ENCODE measurements around the gene DPP6. TPM values are rescaled to one million over a fixed set of nuclear protein-coding genes. Genes with fewer than 3 reads are reported as not detected.
"Not testable (repeated sequence)": the region's sequence is repeated elsewhere in the genome, so short reads cannot be mapped to it uniquely, and the experiment has no call there.

The DPP6 gene
- total RNA-seq, 2 experiments from 2014 or later = not detected

GRCh38 chr7:154676422-154677073 lies 624.4 kb downstream of the DPP6 start:
- Mint-ChIP-seq H3K27ac (no peak overlapping the region), H3K9me3 (no peaks in the 10 kb centered on the region), H3K4me1 (ENCODE audit: low read depth) (no peaks in the 10 kb centered on the region), H3K4me3 (no peak overlapping the region), H3K27me3 (no peaks in the 10 kb centered on the region), H3K36me3 (ENCODE audit: low read depth) (no peaks in the 10 kb centered on the region)
- intact Hi-C loops (cut with DNase I, micrococcal nuclease) = no loop called here
- Histone ChIP-seq H3K27me3 (ENCODE audit: control insufficient read depth in 1 of 2, insufficient read depth in 2 of 2, low read length in 2 of 2) (no peaks in the 10 kb centered on the region), H3K27ac (ENCODE audit: low read depth in 1 of 2, low read length in 2 of 2) (no peak overlapping the region), H3K4me3 (ENCODE audit: low read length) (no peak overlapping the region), H3K4me1 (ENCODE audit: insufficient read depth, low read length) (no peaks in the 10 kb centered on the region), H3K36me3 (ENCODE audit: insufficient read depth, low read length) (no peaks in the 10 kb centered on the region), H3K9me3 (ENCODE audit: control insufficient read depth in 1 of 2, insufficient read depth in 1 of 2, low read length in 2 of 2) (peaks cover 0 to 25% of the 10 kb centered on the region in 2 experiments)
- TF ChIP-seq, protein P1, sequence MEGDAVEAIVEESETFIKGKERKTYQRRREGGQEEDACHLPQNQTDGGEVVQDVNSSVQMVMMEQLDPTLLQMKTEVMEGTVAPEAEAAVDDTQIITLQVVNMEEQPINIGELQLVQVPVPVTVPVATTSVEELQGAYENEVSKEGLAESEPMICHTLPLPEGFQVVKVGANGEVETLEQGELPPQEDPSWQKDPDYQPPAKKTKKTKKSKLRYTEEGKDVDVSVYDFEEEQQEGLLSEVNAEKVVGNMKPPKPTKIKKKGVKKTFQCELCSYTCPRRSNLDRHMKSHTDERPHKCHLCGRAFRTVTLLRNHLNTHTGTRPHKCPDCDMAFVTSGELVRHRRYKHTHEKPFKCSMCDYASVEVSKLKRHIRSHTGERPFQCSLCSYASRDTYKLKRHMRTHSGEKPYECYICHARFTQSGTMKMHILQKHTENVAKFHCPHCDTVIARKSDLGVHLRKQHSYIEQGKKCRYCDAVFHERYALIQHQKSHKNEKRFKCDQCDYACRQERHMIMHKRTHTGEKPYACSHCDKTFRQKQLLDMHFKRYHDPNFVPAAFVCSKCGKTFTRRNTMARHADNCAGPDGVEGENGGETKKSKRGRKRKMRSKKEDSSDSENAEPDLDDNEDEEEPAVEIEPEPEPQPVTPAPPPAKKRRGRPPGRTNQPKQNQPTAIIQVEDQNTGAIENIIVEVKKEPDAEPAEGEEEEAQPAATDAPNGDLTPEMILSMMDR (IDR thresholded peaks at IDR 0.05) = no peak
- POLR2A ChIA-PET = no interaction called here
- CTCF ChIA-PET = no interaction called here
- no peak for DNase-seq
- ATAC-seq (ENCODE audit: poor library complexity) = no peak

GRCh38 chr7:154677454-154677853 lies 625.3 kb downstream of the DPP6 start:
- ATAC-seq (ENCODE audit: poor library complexity) = no peak
- ChIA-PET POLR2A (no interaction called here), CTCF (no interaction called here)
- H3K4me1 Mint-ChIP-seq (ENCODE audit: low read depth) = no peaks in the 10 kb centered on the region
- H3K27ac Mint-ChIP-seq = no peak overlapping the region
- no peaks in the 10 kb centered on the region for H3K36me3 Mint-ChIP-seq (ENCODE audit: low read depth)
- H3K4me3 Mint-ChIP-seq = no peak overlapping the region
- intact Hi-C loops (cut with DNase I, micrococcal nuclease) = no loop called here
- Histone ChIP-seq H3K36me3 (ENCODE audit: insufficient read depth, low read length) (no peaks in the 10 kb centered on the region), H3K4me1 (ENCODE audit: insufficient read depth, low read length) (no peaks in the 10 kb centered on the region), H3K27me3 (ENCODE audit: control insufficient read depth in 1 of 2, insufficient read depth in 2 of 2, low read length in 2 of 2) (no peaks in the 10 kb centered on the region), H3K27ac (ENCODE audit: low read depth in 1 of 2, low read length in 2 of 2) (no peak overlapping the region), H3K4me3 (ENCODE audit: low read length) (no peak overlapping the region), H3K9me3 (ENCODE audit: control insufficient read depth in 1 of 2, insufficient read depth in 1 of 2, low read length in 2 of 2) (peaks cover 0 to 25% of the 10 kb centered on the region in 2 experiments)
- no peaks in the 10 kb centered on the region for H3K9me3 Mint-ChIP-seq
- TF ChIP-seq, protein P1 (IDR thresholded peaks at IDR 0.05) = no peak
- H3K27me3 Mint-ChIP-seq = no peaks in the 10 kb centered on the region
- DNase-seq = no peak

GRCh38 chr7:154678001-154678550 lies 625.9 kb downstream of the DPP6 start:
- POLR2A ChIA-PET; H3K36me3 Mint-ChIP-seq (ENCODE audit: low read depth); ATAC-seq (ENCODE audit: poor library complexity); H3K4me1 ChIP-seq (ENCODE audit: insufficient read depth, low read length); H3K4me3 ChIP-seq (ENCODE audit: low read length); DNase-seq; H3K27ac ChIP-seq (ENCODE audit: low read depth in 1 of 2, low read length in 2 of 2); H3K4me3 Mint-ChIP-seq; H3K27me3 ChIP-seq (ENCODE audit: control insufficient read depth in 1 of 2, insufficient read depth in 2 of 2, low read length in 2 of 2); H3K4me1 Mint-ChIP-seq (ENCODE audit: low read depth); H3K27ac Mint-ChIP-seq; intact Hi-C loops (cut with DNase I, micrococcal nuclease); H3K36me3 ChIP-seq (ENCODE audit: insufficient read depth, low read length); H3K27me3 Mint-ChIP-seq; CTCF ChIA-PET; H3K9me3 Mint-ChIP-seq: not testable (repeated sequence)
- H3K9me3 ChIP-seq (ENCODE audit: control insufficient read depth in 1 of 2, insufficient read depth in 1 of 2, low read length in 2 of 2) = peaks cover 0 to 25% of the 10 kb centered on the region in 2 experiments

Measured in CD4-positive, alpha-beta T cell (primary cell).